Upper lobe of left lung (tissue), 6 donors: ENCODE measurements around the gene GGN. TPM values are rescaled to one million over a fixed set of nuclear protein-coding genes. Genes with fewer than 3 reads are reported as not detected.

ENCODE experiments used
- ATAC-seq, 2 donors: fragments of 200-7000 bp; cut with Tn5 transposase; one replicate each; pipeline ENCODE4 v1.9.1; 2022; ENCODE audit warnings: mild to moderate bottlenecking in 2 of 2, moderate library complexity in 2 of 2; ENCODE audit not compliant: low FRiP score in 2 of 2
- DNase-seq, 2 donors: peaks; one replicate each; pipeline ENCODE4 v3.0.0-alpha.2; 2019 to 2020
- H3K27ac ChIP-seq, 4 donors: fragments of 200-600 bp; sonication (generic); one replicate each; pipeline ENCODE4 v1.5.1; 2016 to 2019
- H3K27me3 ChIP-seq, 4 donors: fragments of 200-600 bp; sonication (generic); one replicate each; pipeline ENCODE4 v1.5.1; 2017 to 2019
- H3K36me3 ChIP-seq, 4 donors: fragments of 200-600 bp; sonication (generic); one replicate each; pipeline ENCODE4 v1.5.1; 2016 to 2019
- H3K4me1 ChIP-seq, 4 donors: fragments of 200-600 bp; sonication (generic); one replicate each; pipeline ENCODE4 v1.5.1; 2018 to 2019
- H3K4me3 ChIP-seq, 4 donors: fragments of 200-600 bp; sonication (generic); one replicate each; pipeline ENCODE4 v1.5.1; 2017 to 2019; ENCODE audit warnings: mild to moderate bottlenecking in 2 of 4, moderate library complexity in 1 of 4
- H3K9me3 ChIP-seq, 4 donors: fragments of 200-600 bp; sonication (generic); one replicate each; pipeline ENCODE4 v1.5.1; 2018 to 2019
- EP300 ChIP-seq, 4 donors: sonication (generic); formaldehyde crosslinking; IDR thresholded peaks; one replicate each; pipeline ENCODE4 v1.5.1; 2017; ENCODE audit warnings: antibody characterized with exemption in 4 of 4, control low read depth in 2 of 4
- POLR2A ChIP-seq, 4 donors: fragments of 450-650 bp; IDR thresholded peaks; one replicate each; pipeline ENCODE4 v1.5.1; 2016 to 2017; ENCODE audit warnings: antibody characterized with exemption in 4 of 4, mild to moderate bottlenecking in 2 of 4
- POLR2AphosphoS5 ChIP-seq, 2 donors: sonication (generic); formaldehyde crosslinking; IDR thresholded peaks; one replicate each; pipeline ENCODE4 v1.5.1; 2017; ENCODE audit warnings: antibody characterized with exemption in 2 of 2
- WGBS, 2 donors: methylation state at CpG; one replicate each; pipeline ENCODE4 v1.1.5; 2017 to 2018; 5-methylcytosine and 5-hydroxymethylcytosine counted together
- total RNA-seq, 6 donors: library from RNA; depleted of rRNA in 4 of 6; stranded (reverse); fragments of >200 nt in 4 of 6; gene quantifications; one replicate each; pipeline versions ENCODE4 v1.1.0 to v1.2.1, GENCODE V29; 2016 to 2021
- TF ChIP-seq, protein P1 (sequence below), 6 experiments: fragments of 450-650 bp in 4 of 6; fragments of 200-600 bp in 2 of 6; sonication (generic) in 2 of 6; IDR thresholded peaks; one replicate each; pipeline ENCODE4 v1.5.1; 2016 to 2019; ENCODE audit warnings: antibody characterized with exemption in 6 of 6
- donor health status: DM: no; HTN: no; CAD: no; lungs with moderate emphysema.
- donor health status: DM: no; HTN: yes; CAD: no; lungs with severe emphysema.

Gene GGN
- total RNA-seq, 6 donors from 2014 or later: 0.44 to 8.4 (median 0.95) TPM

GRCh38 chr19:38385057-38385803 is 2.6 kb downstream of the GGN start:
- ATAC-seq (no peak), DNase-seq (peak in 1 of 2 donors; percentile 85)
- no peaks in the 10 kb centered on the region for H3K9me3 ChIP-seq
- 84 to 96% methylated on average over 21 to 36 of the region's 40 CpGs for WGBS, 2 donors
- H3K27me3 ChIP-seq: peaks cover 0 to 18% (median 3%) of the 10 kb centered on the region in 4 donors
- H3K4me1 ChIP-seq: peaks cover 33 to 44% (median 38%) of the 10 kb centered on the region in 4 donors
- TF ChIP-seq, protein P1, sequence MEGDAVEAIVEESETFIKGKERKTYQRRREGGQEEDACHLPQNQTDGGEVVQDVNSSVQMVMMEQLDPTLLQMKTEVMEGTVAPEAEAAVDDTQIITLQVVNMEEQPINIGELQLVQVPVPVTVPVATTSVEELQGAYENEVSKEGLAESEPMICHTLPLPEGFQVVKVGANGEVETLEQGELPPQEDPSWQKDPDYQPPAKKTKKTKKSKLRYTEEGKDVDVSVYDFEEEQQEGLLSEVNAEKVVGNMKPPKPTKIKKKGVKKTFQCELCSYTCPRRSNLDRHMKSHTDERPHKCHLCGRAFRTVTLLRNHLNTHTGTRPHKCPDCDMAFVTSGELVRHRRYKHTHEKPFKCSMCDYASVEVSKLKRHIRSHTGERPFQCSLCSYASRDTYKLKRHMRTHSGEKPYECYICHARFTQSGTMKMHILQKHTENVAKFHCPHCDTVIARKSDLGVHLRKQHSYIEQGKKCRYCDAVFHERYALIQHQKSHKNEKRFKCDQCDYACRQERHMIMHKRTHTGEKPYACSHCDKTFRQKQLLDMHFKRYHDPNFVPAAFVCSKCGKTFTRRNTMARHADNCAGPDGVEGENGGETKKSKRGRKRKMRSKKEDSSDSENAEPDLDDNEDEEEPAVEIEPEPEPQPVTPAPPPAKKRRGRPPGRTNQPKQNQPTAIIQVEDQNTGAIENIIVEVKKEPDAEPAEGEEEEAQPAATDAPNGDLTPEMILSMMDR (IDR thresholded peaks at IDR 0.05): no peak
- TF ChIP-seq POLR2A (IDR thresholded peaks at IDR 0.05) (no peak), POLR2AphosphoS5 (IDR thresholded peaks at IDR 0.05) (no peak), EP300 (IDR thresholded peaks at IDR 0.05) (no peak)
- H3K36me3 ChIP-seq: peaks cover 17 to 53% (median 45%) of the 10 kb centered on the region in 4 donors
- no peak overlapping the region for H3K27ac ChIP-seq
- no peak overlapping the region for H3K4me3 ChIP-seq

DNA sequence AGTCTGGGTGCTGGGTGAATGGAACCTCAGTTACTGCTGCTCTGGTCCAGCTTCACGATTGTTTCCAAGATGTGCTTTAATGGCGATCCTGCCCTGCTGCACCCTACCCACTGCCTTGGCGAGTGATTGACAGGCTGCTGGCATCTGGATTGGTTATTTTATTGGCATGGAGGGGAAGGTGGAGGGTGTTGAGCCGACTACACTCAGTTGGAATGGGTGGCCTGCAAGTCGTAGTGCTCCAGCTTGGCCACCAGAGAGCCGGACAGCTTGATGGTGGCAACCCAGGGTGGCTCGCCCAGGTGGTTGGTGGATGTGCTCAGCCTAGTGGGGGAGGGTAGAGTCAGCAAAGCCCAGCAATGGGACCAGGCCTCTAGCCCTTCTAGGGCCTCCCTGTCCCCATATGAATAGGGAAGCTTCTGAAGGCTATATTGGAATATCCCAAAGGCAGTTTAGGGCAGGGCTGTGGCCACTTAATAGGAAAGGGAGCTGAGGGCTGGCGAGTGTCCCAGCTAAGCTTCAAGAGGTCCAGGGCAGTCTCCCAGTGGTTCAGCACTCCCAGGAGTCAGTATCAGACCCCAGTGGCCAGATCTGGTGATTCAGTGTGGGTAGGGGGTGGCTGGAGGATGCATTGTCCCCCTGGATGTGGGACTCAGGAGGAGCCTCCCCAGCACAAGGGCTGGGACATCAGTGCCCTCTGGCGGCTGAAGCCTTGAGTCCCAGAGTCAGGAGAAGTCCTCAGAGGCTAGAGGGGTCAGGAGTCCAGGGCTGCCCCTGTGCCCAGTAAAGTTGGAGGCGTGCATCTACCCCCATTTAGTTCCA is 3.4 kb downstream of the GGN start:
- Histone ChIP-seq H3K4me3 (no peak overlapping the region), H3K9me3 (no peaks in the 10 kb centered on the region), H3K36me3 (peaks cover 17 to 61% (median 51%) of the 10 kb centered on the region in 4 donors), H3K4me1 (peaks cover 33 to 40% (median 35%) of the 10 kb centered on the region in 4 donors), H3K27me3 (peaks cover 0 to 18% (median 3%) of the 10 kb centered on the region in 4 donors), H3K27ac (no peak overlapping the region)
- no peak for ATAC-seq
- DNase-seq: no peak
- WGBS, 2 donors: 84% methylated on average over 6 to 10 of the region's 10 CpGs
- TF ChIP-seq, protein P1 (IDR thresholded peaks at IDR 0.05): no peak
- no peak for TF ChIP-seq EP300 (IDR thresholded peaks at IDR 0.05)

GRCh38 chr19:38383743-38384142 is 4.1 kb downstream of the GGN start:
- DNase-seq: no peak

DNA sequence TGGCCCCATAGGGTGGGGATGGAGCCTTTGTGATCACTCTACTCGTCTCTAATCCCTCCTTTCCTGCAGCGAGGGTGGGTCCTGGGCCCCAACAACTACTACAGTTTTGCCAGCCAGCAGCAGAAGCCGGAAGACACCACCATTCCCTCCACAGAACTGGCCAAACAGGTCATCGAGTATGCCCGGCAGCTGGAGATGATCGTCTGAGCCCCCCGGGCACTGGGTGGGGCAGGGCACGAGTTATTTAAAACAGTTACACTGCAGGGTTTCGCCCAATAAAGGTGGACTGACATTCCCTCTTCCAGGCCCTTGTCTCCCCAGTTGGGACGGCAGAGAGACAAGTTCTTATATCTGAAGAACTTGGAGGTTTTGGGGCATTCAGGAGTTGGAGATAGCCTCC is 4.7 kb downstream of the GGN start:
- H3K27ac ChIP-seq: no peak overlapping the region
- no peaks in the 10 kb centered on the region for H3K9me3 ChIP-seq
- DNase-seq (no peak), ATAC-seq (no peak)
- peaks cover 17 to 72% (median 60%) of the 10 kb centered on the region in 4 donors for H3K36me3 ChIP-seq
- H3K4me3 ChIP-seq: no peak overlapping the region
- peaks cover 20 to 28% (median 23%) of the 10 kb centered on the region in 4 donors for H3K4me1 ChIP-seq
- 82 to 98% methylated on average over 4 to 10 of the region's 10 CpGs for WGBS, 2 donors
- TF ChIP-seq, protein P1 (IDR thresholded peaks at IDR 0.05): no peak
- TF ChIP-seq EP300 (IDR thresholded peaks at IDR 0.05) (no peak), POLR2AphosphoS5 (IDR thresholded peaks at IDR 0.05) (no peak), POLR2A (IDR thresholded peaks at IDR 0.05) (no peak)
- H3K27me3 ChIP-seq: peaks cover 0 to 5% (median 0%) of the 10 kb centered on the region in 4 donors

More at GRCh38 chr19:38383743-38384142, 4.1 kb downstream of the GGN start:
- peaks cover 17 to 68% (median 58%) of the 10 kb centered on the region in 4 donors for H3K36me3 ChIP-seq
- WGBS, 2 donors: 94 to 100% methylated on average over 2 of the region's 2 CpGs
- ATAC-seq: no peak
- H3K27ac ChIP-seq: no peak overlapping the region
- TF ChIP-seq, protein P1 (IDR thresholded peaks at IDR 0.05): no peak
- TF ChIP-seq POLR2AphosphoS5 (IDR thresholded peaks at IDR 0.05): no peak
- TF ChIP-seq POLR2A (IDR thresholded peaks at IDR 0.05): no peak
- TF ChIP-seq EP300 (IDR thresholded peaks at IDR 0.05): no peak
- H3K4me3 ChIP-seq: no peak overlapping the region
- H3K9me3 ChIP-seq: no peaks in the 10 kb centered on the region
- peaks cover 26 to 33% (median 29%) of the 10 kb centered on the region in 4 donors for H3K4me1 ChIP-seq
- H3K27me3 ChIP-seq: peaks cover 0 to 11% (median under 1%) of the 10 kb centered on the region in 4 donors
